Ovary (tissue), 3 donors: ENCODE results near the gene JADE2.

Experiments used
- CTCF ChIP-seq, 3 donors: fragments of 450-650 bp in 2 of 3; fragments of 200-600 bp in 1 of 3; IDR thresholded peaks; one replicate each; pipeline versions ENCODE4 v1.5.1 to v1.8.0; 2016 to 2022; ENCODE audit warnings: antibody characterized with exemption in 3 of 3, mild to moderate bottlenecking in 1 of 3
- POLR2A ChIP-seq: fragments of 450-650 bp; IDR thresholded peaks from one replicate; pipeline ENCODE4 v1.6.1; 2017; ENCODE audit warnings: antibody characterized with exemption, mild to moderate bottlenecking, moderate library complexity
- donor health status: DM: no; HTN: no; CAD: no.

DNA sequence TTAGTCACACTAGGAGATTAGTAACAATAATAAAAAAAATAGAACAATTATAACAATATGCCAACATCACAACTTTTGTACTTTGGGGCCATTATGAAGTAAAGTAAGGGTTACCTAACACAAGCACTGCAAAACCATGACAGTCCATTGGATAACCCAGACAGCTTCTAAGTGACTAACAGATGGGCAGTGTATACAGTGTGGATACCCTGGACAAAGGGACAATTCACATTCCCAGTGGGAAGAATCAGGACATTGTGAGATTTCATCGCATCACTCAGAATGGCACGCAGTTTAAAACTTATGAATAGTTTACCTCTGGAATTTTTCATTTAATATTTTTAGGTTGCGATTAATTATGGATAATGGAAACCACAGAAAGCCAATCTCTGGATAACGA lies 45.6 kb upstream of the JADE2 start:
- TF ChIP-seq CTCF (IDR thresholded peaks at IDR 0.05) (no peak), POLR2A (no peak)
